GM12875 (cell line): Measurements from ENCODE around the gene APOBEC3H.

Experiments
- H3K4me3 ChIP-seq: one replicate; pipeline ENCODE4 v1.5.1; 2011; ENCODE audit warnings: low read depth, low read length, control low read depth
- CTCF ChIP-seq: IDR thresholded peaks from 2 replicates; pipeline ENCODE4 v1.5.1; 2011; ENCODE audit warnings: low read depth, mild to moderate bottlenecking, control low read depth, inconsistent platforms, low read length, moderate library complexity, borderline replicate concordance; ENCODE audit not compliant: insufficient read depth

Gene APOBEC3H

DNA sequence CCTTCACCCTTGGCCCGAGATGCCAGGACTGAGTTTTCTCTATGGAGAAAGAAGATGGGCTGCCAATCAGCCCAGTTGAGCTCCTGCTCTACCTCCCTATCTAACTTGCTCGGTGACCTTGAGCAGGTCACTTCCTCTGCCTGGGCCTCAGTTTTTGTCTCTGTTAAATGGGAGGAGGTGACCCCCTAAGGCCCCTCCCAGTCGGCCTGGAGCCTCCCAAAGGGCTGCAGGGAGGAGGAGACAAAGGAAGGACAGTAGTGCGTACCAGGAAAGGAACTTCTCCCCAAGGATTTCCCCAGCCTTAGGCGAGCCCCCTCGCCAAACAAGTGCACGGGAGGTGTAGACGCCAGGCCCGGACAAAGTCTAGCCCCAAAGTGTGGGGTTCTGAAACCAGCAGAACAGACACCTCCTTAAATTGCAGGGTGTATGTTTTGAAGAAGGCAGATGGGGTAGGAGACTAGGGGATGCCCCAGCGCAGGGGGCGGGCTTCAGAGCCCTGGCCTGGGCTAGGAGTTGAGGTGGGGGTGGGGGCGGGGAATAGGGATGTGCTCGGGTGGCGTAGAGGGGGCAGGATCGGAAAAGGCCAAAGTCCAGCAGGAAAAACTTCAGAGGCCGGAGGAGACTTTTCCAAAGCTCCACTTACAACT lies 54.4 kb downstream of the APOBEC3H start:
- no peak for TF ChIP-seq CTCF
- H3K4me3 ChIP-seq: peak overlapping the region; percentile 88

DNA sequence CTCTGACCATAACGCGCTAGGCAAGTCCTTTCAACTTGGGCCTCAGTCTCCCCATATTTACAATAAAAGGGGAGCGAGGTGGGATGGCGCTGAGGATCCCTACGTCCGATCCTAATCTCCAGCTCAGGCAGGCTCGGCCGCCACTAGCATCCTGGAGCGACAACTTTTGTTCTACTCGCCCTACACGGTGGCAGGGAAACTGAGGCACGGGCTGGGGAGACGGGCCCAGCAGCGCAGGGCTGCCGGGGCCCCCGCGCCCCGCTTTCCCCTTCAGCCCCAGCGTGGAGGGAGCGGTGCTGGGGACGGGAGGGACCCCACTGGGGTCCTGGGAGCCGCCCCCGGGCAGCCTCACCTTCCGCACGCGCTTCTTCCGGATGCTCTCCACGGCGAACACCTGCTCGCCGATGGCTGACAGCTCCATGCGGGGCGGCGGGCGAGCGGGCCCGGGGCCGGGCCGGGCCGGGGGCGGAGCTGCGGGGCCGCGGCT lies 55.0 kb downstream of the APOBEC3H start:
- TF ChIP-seq CTCF: no peak
- H3K4me3 ChIP-seq: peak overlapping the region; percentile 88

GRCh38 chr22:39152511-39153219 lies 55.6 kb downstream of the APOBEC3H start, which contains the start of gene CBX7:
CBX7 (minus strand) TSS chr22:39152680; CDS start chr22:39152444, 236 bp downstream.
- TF ChIP-seq CTCF: no peak

DNA sequence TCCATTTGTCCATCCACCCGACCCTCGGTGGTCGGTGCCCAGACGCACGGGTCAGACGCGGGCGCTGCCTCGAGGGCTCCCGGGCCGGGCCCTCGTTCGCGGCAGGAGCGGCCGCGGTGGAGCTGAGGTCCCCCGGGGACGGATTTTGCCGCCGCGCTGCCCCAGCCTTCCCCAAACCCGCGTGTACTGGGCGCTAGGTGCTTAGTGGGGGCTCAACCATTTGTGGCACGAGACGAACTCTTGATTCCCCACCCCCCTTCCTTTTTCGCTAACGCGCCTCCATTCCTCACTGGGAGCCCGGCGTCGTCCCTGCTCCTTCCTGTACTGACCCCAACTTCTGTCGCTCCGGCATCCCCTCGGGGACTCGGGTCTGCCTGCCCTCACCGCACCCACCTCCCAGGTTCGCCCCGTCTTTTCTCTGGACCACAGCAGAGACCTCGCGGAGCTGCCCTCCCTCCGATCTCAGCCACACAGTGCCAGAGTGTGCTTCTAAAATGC lies 56.2 kb downstream of the APOBEC3H start:
- H3K4me3 ChIP-seq: peak overlapping the region; percentile 65
- no peak for TF ChIP-seq CTCF

More at GRCh38 chr22:39152511-39153219, 55.6 kb downstream of the APOBEC3H start, which contains the start of gene CBX7:
- peak within 1 kb of the TSS; percentile 88 for H3K4me3 ChIP-seq
